ENCODE results near the gene DOCK3.
"Not testable (repeated sequence)": the region's sequence is repeated elsewhere in the genome, so short reads cannot be mapped to it uniquely, and the experiment has no call there.

DOCK3 gene

DNA sequence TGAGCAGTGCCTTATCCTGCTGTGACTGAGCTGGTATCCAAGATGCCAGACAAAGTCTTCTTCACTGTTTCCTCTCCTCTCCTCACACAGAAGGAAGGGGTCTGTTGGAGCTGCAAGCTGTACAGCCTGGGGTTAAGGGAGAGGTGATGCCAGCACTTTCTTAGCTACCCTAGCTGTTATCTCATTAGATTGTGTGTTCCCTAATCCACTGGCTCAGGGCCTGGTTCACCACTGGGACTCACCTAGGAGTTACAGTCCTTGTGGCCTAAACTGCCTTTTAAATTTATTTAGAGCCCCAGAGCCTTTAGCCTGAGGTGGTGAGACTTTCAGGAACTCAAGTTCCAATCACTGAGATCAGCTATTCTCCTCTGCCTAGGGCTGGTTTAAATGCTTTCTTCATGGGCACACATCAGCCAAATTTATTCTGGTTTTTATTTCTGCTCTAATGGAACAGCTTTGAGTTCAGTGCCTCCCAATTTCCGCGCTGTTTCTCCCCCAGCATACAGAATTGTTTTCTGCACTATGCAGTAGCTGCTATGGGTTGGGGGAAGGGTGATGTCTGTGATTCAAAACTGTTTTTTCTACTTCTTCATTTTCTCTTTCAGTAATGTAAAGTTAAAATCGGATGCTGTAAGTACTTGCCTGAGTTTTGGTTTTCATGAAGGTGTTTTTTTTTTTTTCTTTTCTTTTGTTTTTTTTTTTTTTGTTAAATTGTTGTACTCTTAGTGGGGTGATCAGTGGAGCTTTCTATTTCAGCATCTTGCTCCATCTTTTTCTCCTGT is 198.8 kb downstream of the DOCK3 start:
- DNase-seq (ENCODE audit: extremely low read depth in 1 of 2, low read depth in 1 of 2), result no peak

GRCh38 chr3:50874876-50875275 is 200.1 kb downstream of the DOCK3 start:
- DNase-seq (ENCODE audit: extremely low read depth in 1 of 2, low read depth in 1 of 2), result not testable (repeated sequence)

DNA sequence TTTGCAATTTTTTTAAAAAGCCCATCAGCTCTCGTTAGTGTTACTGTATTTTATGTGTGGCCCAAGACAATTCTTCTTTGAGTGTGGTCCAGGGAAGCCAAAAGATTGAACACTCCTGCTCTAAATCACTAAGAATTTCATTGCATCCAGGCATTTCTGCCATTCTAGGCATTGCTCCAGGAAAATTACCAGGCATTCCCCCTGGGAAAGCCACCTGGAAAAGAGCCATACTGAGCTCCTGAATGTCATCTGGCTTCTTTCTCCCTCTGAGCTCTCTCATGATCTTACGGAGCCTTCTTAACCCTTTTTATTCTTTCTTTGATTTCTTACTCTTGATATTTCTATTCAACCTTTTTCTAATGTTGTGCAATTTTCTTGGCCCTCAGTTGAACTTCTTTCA is 202.2 kb downstream of the DOCK3 start:
- DNase-seq (ENCODE audit: extremely low read depth in 1 of 2, low read depth in 1 of 2), result no peak

GRCh38 chr3:50882733-50883132 is 208.0 kb downstream of the DOCK3 start:
- DNase-seq (ENCODE audit: extremely low read depth in 1 of 2, low read depth in 1 of 2), result not testable (repeated sequence)

GRCh38 chr3:50883755-50884154 is 209.0 kb downstream of the DOCK3 start:
- no peak for DNase-seq (ENCODE audit: extremely low read depth in 1 of 2, low read depth in 1 of 2)

GRCh38 chr3:50885070-50885850 is 210.5 kb downstream of the DOCK3 start:
- DNase-seq (ENCODE audit: extremely low read depth in 1 of 2, low read depth in 1 of 2), result no peak

DNA sequence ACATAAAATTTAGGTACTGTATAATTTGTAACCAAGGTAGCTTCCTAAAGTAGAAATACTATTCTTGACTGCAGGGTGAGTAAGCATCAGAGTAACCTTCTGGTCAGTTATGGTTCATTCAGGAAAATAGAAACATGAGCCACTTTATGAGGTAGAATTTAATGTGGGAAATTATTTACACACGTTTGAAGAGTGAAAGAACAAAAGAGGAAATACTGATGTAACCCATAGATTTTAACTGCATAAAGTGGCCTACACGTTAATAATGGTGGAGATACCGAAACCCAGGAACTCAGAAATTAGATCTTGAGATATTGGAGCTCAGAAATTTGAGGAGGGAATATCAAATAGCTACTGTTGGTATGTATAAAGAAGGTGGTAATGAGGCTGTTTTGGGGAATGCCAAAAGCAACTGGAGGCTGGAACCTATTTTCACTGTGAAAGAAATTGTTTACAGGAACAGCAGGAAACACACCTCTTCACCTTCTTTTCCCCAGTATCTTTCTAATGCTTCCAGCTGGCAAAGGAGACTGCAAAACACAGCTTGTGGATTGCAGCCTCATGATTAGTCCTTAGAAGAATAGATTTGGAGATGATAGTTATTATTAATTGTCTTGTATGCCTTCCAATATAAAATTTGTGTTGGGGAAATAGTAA is 216.1 kb downstream of the DOCK3 start:
- no peak for DNase-seq (ENCODE audit: extremely low read depth in 1 of 2, low read depth in 1 of 2)

DNA sequence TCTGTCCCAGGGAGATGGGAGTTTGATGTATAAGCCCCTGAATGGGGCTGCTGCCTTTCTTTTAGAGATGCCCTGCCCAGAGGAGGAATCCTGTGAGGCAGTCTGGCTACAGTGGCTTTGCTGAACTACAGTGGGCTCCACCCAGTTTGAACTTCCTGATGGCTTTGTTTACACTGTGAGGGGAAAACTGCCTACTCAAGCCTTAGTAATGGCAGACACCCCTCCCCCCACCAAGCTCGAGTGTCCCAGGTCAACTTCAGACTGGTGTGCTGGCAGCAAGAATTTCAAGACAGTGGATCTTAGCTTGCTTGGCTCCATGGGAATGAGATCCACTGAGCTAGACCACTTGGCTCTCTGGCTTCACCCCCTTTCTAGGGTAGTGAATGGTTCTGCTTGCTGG is 226.4 kb downstream of the DOCK3 start:
- not testable (repeated sequence) for DNase-seq (ENCODE audit: extremely low read depth in 1 of 2, low read depth in 1 of 2)

DNA sequence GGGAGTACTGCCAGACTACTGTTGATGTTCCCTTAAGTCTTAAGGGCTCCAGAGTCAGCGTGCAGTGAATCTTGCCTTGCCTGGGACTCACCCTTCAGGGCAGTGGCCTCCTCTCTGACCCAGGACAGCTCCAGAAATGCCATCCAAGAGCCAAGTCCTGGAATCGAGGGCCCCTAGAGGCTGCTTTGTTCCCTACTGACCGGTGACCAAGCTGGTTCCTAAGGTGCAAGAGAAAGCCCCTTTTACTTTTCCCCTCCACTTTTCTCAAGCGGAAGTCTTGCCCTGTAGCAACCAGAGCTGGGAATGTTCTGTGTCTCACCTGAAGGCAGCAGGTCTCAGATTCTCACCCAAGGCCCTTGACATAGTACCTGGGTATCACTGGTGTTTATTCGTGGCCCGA is 238.0 kb downstream of the DOCK3 start:
- no peak for DNase-seq (ENCODE audit: extremely low read depth in 1 of 2, low read depth in 1 of 2)

DNA sequence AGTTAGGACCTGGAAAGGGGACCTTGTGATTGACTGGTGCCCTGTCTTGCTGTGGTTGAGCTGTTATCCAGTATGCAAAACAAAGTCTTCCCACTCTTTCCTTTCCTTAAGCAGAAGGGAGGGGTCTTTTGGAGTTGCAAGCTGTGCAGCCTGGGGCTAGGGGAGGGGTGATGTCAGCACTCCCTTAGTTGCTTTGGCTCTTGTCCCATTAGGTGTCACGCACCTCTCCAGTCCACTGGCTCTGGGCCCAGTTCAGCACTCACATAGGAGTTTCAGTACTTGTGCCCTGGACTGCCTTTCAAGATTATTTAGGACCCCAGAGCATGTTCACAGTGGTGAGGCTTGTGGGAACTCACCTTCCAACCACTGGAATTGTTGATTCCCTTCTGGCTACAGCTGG is 238.5 kb downstream of the DOCK3 start:
- DNase-seq (ENCODE audit: extremely low read depth in 1 of 2, low read depth in 1 of 2), result no peak

GRCh38 chr3:50922071-50922470 is 247.3 kb downstream of the DOCK3 start:
- DNase-seq (ENCODE audit: extremely low read depth in 1 of 2, low read depth in 1 of 2), result not testable (repeated sequence)

GRCh38 chr3:50923955-50924354 is 249.2 kb downstream of the DOCK3 start:
- no peak for DNase-seq (ENCODE audit: extremely low read depth in 1 of 2, low read depth in 1 of 2)

- DNase-seq (ENCODE audit: extremely low read depth in 1 of 2, low read depth in 1 of 2), result no peak
Measured at GRCh38 chr3:50924638-50925037, 249.9 kb downstream of the DOCK3 start.

GRCh38 chr3:50926868-50927267 is 252.1 kb downstream of the DOCK3 start:
- no peak for DNase-seq (ENCODE audit: extremely low read depth in 1 of 2, low read depth in 1 of 2)

- no peak for DNase-seq (ENCODE audit: extremely low read depth in 1 of 2, low read depth in 1 of 2)
Measured at GRCh38 chr3:50930371-50931208, 255.9 kb downstream of the DOCK3 start.

GRCh38 chr3:50932918-50933317 is 258.2 kb downstream of the DOCK3 start:
- not testable (repeated sequence) for DNase-seq (ENCODE audit: extremely low read depth in 1 of 2, low read depth in 1 of 2)

- DNase-seq (ENCODE audit: extremely low read depth in 1 of 2, low read depth in 1 of 2), result no peak
Measured at GRCh38 chr3:50936389-50936788, 261.7 kb downstream of the DOCK3 start.

- no peak for DNase-seq (ENCODE audit: extremely low read depth in 1 of 2, low read depth in 1 of 2)
Measured at GRCh38 chr3:50947419-50947818, 272.7 kb downstream of the DOCK3 start.

DNA sequence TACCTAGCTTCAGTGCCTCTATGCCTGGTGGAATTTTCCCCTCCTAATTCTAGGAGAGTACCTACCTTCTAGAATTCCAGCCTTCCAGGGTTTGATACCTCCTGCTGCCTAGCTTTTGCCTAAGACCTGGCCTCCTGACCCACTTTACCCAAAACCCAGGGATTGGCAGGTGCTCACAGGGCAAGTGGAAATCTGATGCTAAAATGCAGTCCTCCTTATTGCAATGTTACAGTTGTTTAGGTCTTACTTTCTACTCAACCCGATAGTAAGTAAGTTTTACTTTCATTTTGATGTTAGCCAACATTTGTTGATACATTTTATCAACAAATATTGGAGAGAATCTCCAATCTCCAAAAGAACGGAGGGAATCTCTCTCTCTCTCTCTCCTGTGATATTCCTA is 275.9 kb downstream of the DOCK3 start:
- no peak for DNase-seq (ENCODE audit: extremely low read depth in 1 of 2, low read depth in 1 of 2)

GRCh38 chr3:50953825-50954414 is 279.2 kb downstream of the DOCK3 start:
- no peak for DNase-seq (ENCODE audit: extremely low read depth in 1 of 2, low read depth in 1 of 2)
